GM23248 (cell line): ENCODE data around the gene MTCP1.

Source experiments
- EZH2 ChIP-seq: fragments of 200-600 bp; sonication (generic); IDR thresholded peaks from 2 replicates; pipeline ENCODE4 v1.6.1; 2018; ENCODE audit warnings: antibody characterized with exemption, mild to moderate bottlenecking; ENCODE audit not compliant: insufficient read depth, poor library complexity, severe bottlenecking
- EZH2phosphoT487 ChIP-seq: fragments of 200-600 bp; sonication (generic); IDR thresholded peaks from 2 replicates; pipeline ENCODE4 v1.6.1; 2018; ENCODE audit warnings: antibody characterized with exemption, moderate library complexity, mild to moderate bottlenecking, low read depth; ENCODE audit not compliant: insufficient read depth

DNA sequence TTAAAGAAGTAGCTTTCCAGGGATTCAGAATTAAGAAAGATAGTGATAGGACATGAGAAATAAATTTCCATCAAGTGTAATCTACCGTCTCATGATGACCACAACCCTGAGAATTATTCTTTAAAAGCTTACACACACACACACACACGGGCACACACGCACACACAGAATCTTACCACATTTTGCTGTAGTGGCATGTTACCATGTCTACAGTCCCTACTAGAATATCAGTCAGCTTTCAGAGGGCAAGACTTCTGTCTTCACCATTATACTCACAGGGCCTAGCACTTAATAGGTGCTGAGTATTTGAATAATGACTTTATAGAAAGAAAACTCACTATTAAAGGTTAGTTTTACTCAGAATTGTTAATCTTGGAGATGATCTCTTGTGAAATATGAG, 15.4 kb downstream of the MTCP1 start:
- TF ChIP-seq EZH2phosphoT487 (no peak), EZH2 (no peak)
